IMR-90 (cell line): ENCODE measurements around the gene TNS3.

Experiments used
- BHLHE40 ChIP-seq: fragments of 150-350 bp; IDR thresholded peaks from 2 replicates; pipeline ENCODE4 v1.6.1; 2016; ENCODE audit warnings: mild to moderate bottlenecking, low read depth, low read length
- CEBPB ChIP-seq: IDR thresholded peaks from 2 replicates; pipeline ENCODE4 v1.6.1; 2012; ENCODE audit warnings: low read depth, low read length, improper control_type of control experiment
- CHD1 ChIP-seq: IDR thresholded peaks from 2 replicates; pipeline ENCODE4 v1.6.1; 2012; ENCODE audit warnings: low read depth, low read length, improper control_type of control experiment
- CTCF ChIP-seq: conservative IDR thresholded peaks from 2 replicates; pipeline ENCODE4 v1.5.1; 2012; ENCODE audit warnings: mild to moderate bottlenecking, low read depth, low read length, improper control_type of control experiment
- ELK1 ChIP-seq: fragments of 150-350 bp; IDR thresholded peaks from 2 replicates; pipeline ENCODE4 v1.6.1; 2016; ENCODE audit warnings: low read depth, mild to moderate bottlenecking, low read length, moderate library complexity, borderline replicate concordance
- MXI1 ChIP-seq: IDR thresholded peaks from 2 replicates; pipeline ENCODE4 v1.6.1; 2012; ENCODE audit warnings: low read depth, mild to moderate bottlenecking, low read length, moderate library complexity, borderline replicate concordance
- NFE2L2 ChIP-seq: fragments of 150-350 bp; IDR thresholded peaks from 2 replicates; pipeline ENCODE4 v1.6.1; 2016; ENCODE audit warnings: low read depth, mild to moderate bottlenecking, low read length
- POLR2A ChIP-seq: IDR thresholded peaks from 2 replicates; pipeline ENCODE4 v1.6.1; 2012; ENCODE audit warnings: mild to moderate bottlenecking, low read depth, low read length
- RAD21 ChIP-seq: IDR thresholded peaks from 2 replicates; pipeline ENCODE4 v1.6.1; 2012; ENCODE audit warnings: low read length, improper control_type of control experiment
- RCOR1 ChIP-seq: IDR thresholded peaks from 2 replicates; pipeline ENCODE4 v1.6.1; 2012; ENCODE audit warnings: mild to moderate bottlenecking, low read length, improper control_type of control experiment; ENCODE audit not compliant: insufficient replicate concordance
- RFX5 ChIP-seq: IDR thresholded peaks from 2 replicates; pipeline ENCODE4 v1.8.0; 2012; ENCODE audit warnings: low read depth, mild to moderate bottlenecking, low read length, moderate library complexity
- SMC3 ChIP-seq: fragments of 150-350 bp; IDR thresholded peaks from 2 replicates; pipeline ENCODE4 v1.6.1; 2016; ENCODE audit warnings: low read depth, mild to moderate bottlenecking, antibody characterized with exemption, low read length, moderate library complexity
- USF2 ChIP-seq: fragments of 150-350 bp; IDR thresholded peaks from 2 replicates; pipeline ENCODE4 v1.6.1; 2017; ENCODE audit warnings: mild to moderate bottlenecking, antibody characterized with exemption, low read length, low read depth

- no peak for TF ChIP-seq CTCF
- TF ChIP-seq RAD21, result no peak
- TF ChIP-seq POLR2A, result no peak
- no peak for TF ChIP-seq MXI1
- no peak for TF ChIP-seq BHLHE40
- TF ChIP-seq CEBPB, result no peak
- TF ChIP-seq RFX5, result no peak
- TF ChIP-seq CHD1, result no peak
- no peak for TF ChIP-seq RCOR1
- TF ChIP-seq SMC3, result no peak
- TF ChIP-seq ELK1, result no peak
- TF ChIP-seq USF2, result no peak
- no peak for TF ChIP-seq NFE2L2
Observed at GRCh38 chr7:47540387-47541350, 41.2 kb downstream of the TNS3 start.
